ENCODE results near the gene GARIN5A. TPM values are rescaled to one million over a fixed set of nuclear protein-coding genes. Genes with fewer than 3 reads are reported as not detected.
A peak's percentile ranks its signal among the peaks of the same experiment; 100 is the strongest.

GARIN5A gene
- total and polyA plus RNA-seq, 12 donors: 0.54 to 26.3 (median 2.0) TPM; not detected in 1

DNA sequence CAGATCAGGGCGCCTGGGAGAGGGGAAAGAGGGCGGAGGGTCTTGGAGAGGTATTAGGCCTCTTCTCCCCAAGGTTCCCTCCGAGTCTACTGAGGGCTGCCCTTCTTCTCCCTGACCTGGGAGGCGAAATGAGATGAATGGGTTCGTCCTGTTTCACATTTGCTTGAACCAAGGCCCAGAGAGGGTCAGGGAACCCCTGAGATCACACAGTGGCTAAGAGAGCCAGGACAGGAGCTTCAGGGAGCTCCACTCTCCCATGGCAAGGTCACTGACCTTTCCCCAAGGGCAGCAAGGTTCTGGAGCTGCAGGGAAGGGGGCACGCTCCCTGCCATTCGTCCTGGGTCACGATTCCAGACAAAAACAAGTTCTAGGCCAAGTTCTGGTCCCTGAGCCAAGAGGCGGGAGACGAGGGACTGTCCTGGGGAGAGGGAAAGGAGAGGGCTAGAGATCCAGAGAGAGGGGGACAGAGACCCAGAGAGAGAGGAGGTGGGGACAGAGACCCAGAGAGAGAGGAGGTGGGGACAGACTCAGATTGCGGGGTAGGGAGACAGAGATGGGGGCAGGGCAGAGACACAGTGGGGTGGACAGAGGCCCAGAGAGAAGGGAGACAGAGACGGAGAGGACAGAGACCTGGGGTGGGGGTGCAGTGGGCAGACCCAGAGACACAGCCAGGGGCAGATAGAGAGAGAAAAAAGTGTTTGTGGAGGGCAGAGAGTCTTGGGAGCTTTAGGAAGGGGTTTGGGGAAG, 36.5 kb upstream of the GARIN5A start:
- no peak for TF ChIP-seq POLR2A (IDR thresholded peaks at IDR 0.05)
- TF ChIP-seq, protein P1, sequence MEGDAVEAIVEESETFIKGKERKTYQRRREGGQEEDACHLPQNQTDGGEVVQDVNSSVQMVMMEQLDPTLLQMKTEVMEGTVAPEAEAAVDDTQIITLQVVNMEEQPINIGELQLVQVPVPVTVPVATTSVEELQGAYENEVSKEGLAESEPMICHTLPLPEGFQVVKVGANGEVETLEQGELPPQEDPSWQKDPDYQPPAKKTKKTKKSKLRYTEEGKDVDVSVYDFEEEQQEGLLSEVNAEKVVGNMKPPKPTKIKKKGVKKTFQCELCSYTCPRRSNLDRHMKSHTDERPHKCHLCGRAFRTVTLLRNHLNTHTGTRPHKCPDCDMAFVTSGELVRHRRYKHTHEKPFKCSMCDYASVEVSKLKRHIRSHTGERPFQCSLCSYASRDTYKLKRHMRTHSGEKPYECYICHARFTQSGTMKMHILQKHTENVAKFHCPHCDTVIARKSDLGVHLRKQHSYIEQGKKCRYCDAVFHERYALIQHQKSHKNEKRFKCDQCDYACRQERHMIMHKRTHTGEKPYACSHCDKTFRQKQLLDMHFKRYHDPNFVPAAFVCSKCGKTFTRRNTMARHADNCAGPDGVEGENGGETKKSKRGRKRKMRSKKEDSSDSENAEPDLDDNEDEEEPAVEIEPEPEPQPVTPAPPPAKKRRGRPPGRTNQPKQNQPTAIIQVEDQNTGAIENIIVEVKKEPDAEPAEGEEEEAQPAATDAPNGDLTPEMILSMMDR (IDR thresholded peaks at IDR 0.05): no peak
- H3K9me3 ChIP-seq (replicated peaks in 1 of 3): no peaks in the 10 kb centered on the region
- H3K27ac ChIP-seq: peak overlapping the region in 1 of 5 donors; percentile 78
- intact Hi-C loops (cut with DNase I): no loop called here
- 55 to 67% (median 59%) methylated on average over 8 to 12 of the region's 12 CpGs for WGBS, 4 donors
- no peaks in the 10 kb centered on the region for H3K27me3 ChIP-seq
- no peak for DNase-seq
- no peaks in the 10 kb centered on the region for H3K36me3 ChIP-seq (replicated peaks in 1 of 2)
- H3K4me3 ChIP-seq: no peak overlapping the region
- H3K4me1 ChIP-seq (replicated peaks in 1 of 2): peaks cover 8% of the 10 kb centered on the region in 2 donors

DNA sequence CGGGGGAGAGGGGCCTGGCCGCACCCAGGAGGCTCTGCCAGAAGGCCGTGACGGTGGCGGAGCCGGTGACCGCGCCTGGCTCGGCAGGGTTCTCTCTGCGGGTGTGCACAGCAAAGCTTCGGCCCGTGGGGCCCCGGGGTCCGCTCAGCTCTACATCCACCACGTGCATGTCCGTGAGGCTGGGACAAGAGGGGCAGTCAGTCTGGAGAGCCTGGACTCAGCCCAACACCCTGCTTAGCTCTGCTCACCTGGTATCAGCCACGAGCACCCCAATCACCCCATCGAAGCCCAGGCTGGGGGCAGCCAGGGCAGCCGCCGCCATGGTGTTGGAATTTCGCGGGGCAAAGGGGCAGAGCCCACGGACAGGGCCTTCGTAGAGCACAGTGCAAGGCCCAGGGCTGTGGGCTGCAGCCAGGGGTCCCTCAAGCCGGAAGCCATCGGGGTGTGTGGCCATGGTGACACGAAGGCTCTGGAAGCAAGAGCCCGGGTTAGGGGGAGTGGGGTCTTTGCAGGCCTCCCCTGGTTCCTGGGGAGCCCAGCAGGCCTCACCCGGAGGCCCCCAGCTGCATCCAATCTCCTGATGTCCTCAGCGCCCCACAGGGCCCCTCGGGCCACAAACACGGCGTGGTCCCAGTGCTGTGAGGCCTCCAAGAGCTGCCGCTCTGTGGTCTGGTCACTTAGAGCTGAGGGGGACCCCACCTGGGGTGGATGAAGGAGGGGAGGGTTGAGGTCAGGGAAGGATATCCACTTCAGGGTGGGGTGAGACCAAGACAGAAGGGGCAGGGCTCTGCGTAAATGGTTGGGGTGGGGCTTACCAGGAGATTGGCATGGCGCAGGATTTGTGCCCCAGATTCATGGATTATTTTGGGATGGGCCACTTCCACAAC, 35.7 kb upstream of the GARIN5A start:
- H3K27me3 ChIP-seq: no peaks in the 10 kb centered on the region
- intact Hi-C loops (cut with DNase I): no loop called here
- H3K9me3 ChIP-seq (replicated peaks in 1 of 3): no peaks in the 10 kb centered on the region
- no peaks in the 10 kb centered on the region for H3K36me3 ChIP-seq (replicated peaks in 1 of 2)
- TF ChIP-seq, protein P1 (IDR thresholded peaks at IDR 0.05): no peak
- peak in 2 of 7 donors; percentile 27 to 42 for DNase-seq
- H3K4me1 ChIP-seq (replicated peaks in 1 of 2): peaks cover 8% of the 10 kb centered on the region in 2 donors
- H3K27ac ChIP-seq: peak overlapping the region in 1 of 5 donors; percentile 78
- WGBS, 4 donors: 67 to 91% (median 89%) methylated on average over 10 to 36 of the region's 36 CpGs
- H3K4me3 ChIP-seq: peak overlapping the region in 1 of 4 donors; percentile 69

DNA sequence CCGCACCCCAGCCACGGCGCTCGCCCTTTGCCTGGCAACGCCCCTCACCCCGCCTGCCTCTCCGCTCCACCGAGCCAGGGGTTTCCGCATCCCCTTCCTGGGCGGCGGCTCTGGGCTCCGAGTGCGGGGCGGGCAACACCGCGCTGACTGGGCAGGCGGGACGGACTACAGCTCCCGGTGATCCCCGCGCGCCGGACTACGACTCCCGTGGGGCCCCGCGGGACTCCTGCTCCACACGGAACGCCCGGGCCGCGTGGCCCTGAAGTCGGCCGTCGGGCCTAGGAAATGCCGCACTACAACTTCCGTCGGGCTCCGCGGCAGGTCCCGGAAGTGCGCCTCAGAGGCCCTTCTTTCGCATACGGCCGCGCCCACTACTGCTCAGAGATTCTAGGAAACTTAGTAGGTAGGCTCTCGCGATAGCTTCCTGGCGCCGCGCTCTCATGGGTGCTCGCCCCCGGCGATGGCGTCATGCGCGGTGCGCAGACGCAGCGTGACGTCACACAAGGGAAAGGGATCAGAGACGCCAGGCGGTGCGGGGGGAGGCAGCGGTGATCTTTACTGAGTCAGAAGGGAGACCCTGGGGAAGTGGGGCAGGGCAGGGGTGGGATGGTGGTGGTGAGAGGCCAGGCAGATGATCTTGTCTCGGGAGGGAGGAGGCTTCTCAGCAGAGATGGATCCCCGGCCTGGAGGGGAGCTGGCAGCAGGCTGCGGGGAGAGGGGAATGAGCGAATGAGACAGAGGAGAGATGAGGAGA, 34.6 kb upstream of the GARIN5A start, which contains the start of gene JOSD2:
TSS of gene JOSD2 (minus strand) at position 123 of the 754 bp plus-strand sequence. CDS start 760 bp downstream, outside the sequence.
- Histone ChIP-seq H3K9me3 (replicated peaks in 1 of 3) (no peaks in the 10 kb centered on the region), H3K27me3 (no peaks in the 10 kb centered on the region), H3K27ac (peak within 1 kb of the TSS in 3 of 5 donors; percentile 11 to 78 (median 77)), H3K36me3 (replicated peaks in 1 of 2) (no peaks in the 10 kb centered on the region), H3K4me1 (replicated peaks in 1 of 2) (peaks cover 8% of the 10 kb centered on the region in 2 donors), H3K4me3 (peak within 1 kb of the TSS; percentile 39 to 76 (median 56))
- TF ChIP-seq POLR2A (IDR thresholded peaks at IDR 0.05): peak; percentile 33 to 37
- TF ChIP-seq, protein P1 (IDR thresholded peaks at IDR 0.05): no peak
- peak; percentile 97 to 100 (median 98) for DNase-seq
- intact Hi-C loops (cut with DNase I): no loop called here
- WGBS, 4 donors: 0 to 2% (median 1%) methylated on average over 16 to 69 of the region's 69 CpGs

All from adrenal gland (tissue), 12 donors.